HepG2 (cell line): ENCODE data around the gene FKBP10. TPM values are rescaled to one million over a fixed set of nuclear protein-coding genes. Genes with fewer than 3 reads are reported as not detected.

Experiments
- AKAP8 ChIP-seq: sonication (generic); formaldehyde crosslinking; IDR thresholded peaks from 2 replicates; pipeline ENCODE4 v1.5.1; 2020; ENCODE audit warnings: mild to moderate bottlenecking, missing genetic modification reagents
- ARNT ChIP-seq: fragments of 450-650 bp; IDR thresholded peaks from 2 replicates; pipeline ENCODE4 v1.6.1; 2017
- CEBPG ChIP-seq: IDR thresholded peaks from 2 replicates; pipeline ENCODE4 v1.6.1; 2016
- CREB1 ChIP-seq, 2 experiments: fragments of 450-650 bp in 1 of 2; IDR thresholded peaks; 2 replicates each; pipeline ENCODE4 v1.6.1; 2016 to 2017; ENCODE audit warnings: control low read depth in 1 of 2, mild to moderate bottlenecking in 1 of 2, missing compliant biosample characterization in 1 of 2, missing genetic modification characterization in 1 of 2
- KMT2A ChIP-seq: sonication (generic); formaldehyde crosslinking; IDR thresholded peaks from 2 replicates; pipeline ENCODE4 v1.4.0; 2020; ENCODE audit warnings: missing genetic modification reagents
- MED8 ChIP-seq: sonication (generic); formaldehyde crosslinking; IDR thresholded peaks from 2 replicates; pipeline ENCODE4 v1.8.1; 2023; ENCODE audit warnings: mild to moderate bottlenecking, missing genetic modification reagents; ENCODE audit not compliant: insufficient replicate concordance
- NFIC ChIP-seq: IDR thresholded peaks from 2 replicates; pipeline ENCODE4 v1.6.1; 2012; ENCODE audit warnings: mild to moderate bottlenecking, low read length, inconsistent platforms
- NR2F2 ChIP-seq: IDR thresholded peaks from 2 replicates; pipeline ENCODE4 v1.6.1; 2012; ENCODE audit warnings: low read depth, inconsistent platforms, borderline replicate concordance
- RARG ChIP-seq: sonication (generic); formaldehyde crosslinking; IDR thresholded peaks from 2 replicates; pipeline ENCODE4 v1.4.0; 2020; ENCODE audit warnings: low read depth, mild to moderate bottlenecking, missing genetic modification reagents
- RELA ChIP-seq: sonication (generic); formaldehyde crosslinking; IDR thresholded peaks from 2 replicates; pipeline ENCODE4 v1.4.0; 2020; ENCODE audit warnings: missing genetic modification reagents
- RXRA ChIP-seq: sonication (generic); formaldehyde crosslinking; IDR thresholded peaks from 2 replicates; pipeline ENCODE4 v1.5.1; 2020; ENCODE audit warnings: missing genetic modification reagents
- SIX4 ChIP-seq: sonication (generic); formaldehyde crosslinking; IDR thresholded peaks from 2 replicates; pipeline ENCODE4 v1.4.0; 2020; ENCODE audit warnings: missing genetic modification reagents
- SMAD1 ChIP-seq: sonication (generic); formaldehyde crosslinking; IDR thresholded peaks from 2 replicates; pipeline ENCODE4 v1.4.0; 2020; ENCODE audit warnings: missing genetic modification reagents, low read depth, mild to moderate bottlenecking, borderline replicate concordance
- SP5 ChIP-seq: IDR thresholded peaks from 2 replicates; pipeline ENCODE4 v1.6.1; 2016; ENCODE audit warnings: low read depth, borderline replicate concordance
- TAF1 ChIP-seq: sonication (generic); formaldehyde crosslinking; IDR thresholded peaks from 2 replicates; pipeline ENCODE4 v1.4.0; 2020; ENCODE audit warnings: missing genetic modification reagents
- TOPORS ChIP-seq: sonication (generic); formaldehyde crosslinking; IDR thresholded peaks from 2 replicates; pipeline ENCODE4 v1.8.0; 2023; ENCODE audit warnings: mild to moderate bottlenecking, missing genetic modification reagents
- ZBTB42 ChIP-seq: sonication (generic); formaldehyde crosslinking; IDR thresholded peaks from 2 replicates; pipeline ENCODE4 v1.5.0; 2020; ENCODE audit warnings: mild to moderate bottlenecking, missing genetic modification reagents
- ZC3H13 ChIP-seq: sonication (generic); formaldehyde crosslinking; IDR thresholded peaks from 2 replicates; pipeline ENCODE4 v1.8.1; 2023; ENCODE audit warnings: mild to moderate bottlenecking, missing genetic modification reagents, moderate library complexity
- ZEB1 ChIP-seq: IDR thresholded peaks from 2 replicates; pipeline ENCODE4 v1.6.1; 2012; ENCODE audit warnings: mild to moderate bottlenecking, low read depth, inconsistent platforms; ENCODE audit not compliant: insufficient replicate concordance
- ZNF547 ChIP-seq: sonication (generic); formaldehyde crosslinking; IDR thresholded peaks from 2 replicates; pipeline ENCODE4 v1.5.1; 2020; ENCODE audit warnings: mild to moderate bottlenecking, missing genetic modification reagents
- ZNF564 ChIP-seq: sonication (generic); formaldehyde crosslinking; IDR thresholded peaks from 2 replicates; pipeline ENCODE4 v1.8.1; 2023; ENCODE audit warnings: mild to moderate bottlenecking, missing genetic modification reagents
- ZNF589 ChIP-seq: sonication (generic); formaldehyde crosslinking; conservative IDR thresholded peaks from 2 replicates; pipeline ENCODE4 v1.8.0; 2022; ENCODE audit warnings: mild to moderate bottlenecking, moderate library complexity, missing genetic modification reagents
- ZNF703 ChIP-seq: sonication (generic); formaldehyde crosslinking; IDR thresholded peaks from 2 replicates; pipeline ENCODE4 v1.5.1; 2020; ENCODE audit warnings: missing genetic modification reagents, mild to moderate bottlenecking, moderate library complexity, borderline replicate concordance
- ZSCAN25 ChIP-seq: sonication (generic); formaldehyde crosslinking; IDR thresholded peaks from 2 replicates; pipeline ENCODE4 v1.8.0; 2022; ENCODE audit warnings: mild to moderate bottlenecking, missing genetic modification reagents
- polyA plus RNA-seq, 8 experiments: library from polyadenylated mRNA; depleted of rRNA in 3 of 8; stranded (reverse) in 7 of 8; unstranded in 1 of 8; fragments of >200 nt; fragmentation: Illumina TruSeq in 4 of 8; extraction: Trizol in 4 of 8; gene quantifications; 2 replicates each; pipeline versions ENCODE4 v1.2.1 to v1.2.3, GENCODE V29; 2011 to 2016; ENCODE audit warnings: low read depth in 4 of 8, missing spikeins in 1 of 8, mixed read lengths in 1 of 8; ENCODE audit not compliant: insufficient read depth in 1 of 8
- total RNA-seq, 5 experiments: library from RNA; depleted of rRNA; stranded (reverse); fragments of >200 nt; fragmentation: Illumina TruSeq; extraction: Trizol; gene quantifications; 2 replicates each; pipeline ENCODE4 v1.2.3, GENCODE V29; 2016; ENCODE audit warnings: low read depth in 1 of 5
- TF ChIP-seq, protein P1 (sequence below): IDR thresholded peaks from 2 replicates; pipeline ENCODE4 v1.6.1; 2012; ENCODE audit warnings: low read depth, low read length, improper control_type of control experiment
- TF ChIP-seq, protein P2 (sequence below): IDR thresholded peaks from 2 replicates; pipeline ENCODE4 v1.6.1; 2016; ENCODE audit warnings: missing genetic modification reagents, missing compliant biosample characterization
- TF ChIP-seq, protein P3 (sequence below): sonication (generic); formaldehyde crosslinking; IDR thresholded peaks from 2 replicates; pipeline ENCODE4 v1.8.0; 2023; ENCODE audit warnings: mild to moderate bottlenecking, missing genetic modification reagents
- TF ChIP-seq, protein P4 (sequence below): sonication (generic); formaldehyde crosslinking; conservative IDR thresholded peaks from 2 replicates; pipeline ENCODE4 v1.8.1; 2023; ENCODE audit warnings: missing genetic modification reagents

Gene FKBP10
- total and polyA plus RNA-seq, 2 of the 13 experiments (the other 11 are each of a cell fraction or from before 2014, with no cell fraction given) = 149 to 573 TPM

DNA sequence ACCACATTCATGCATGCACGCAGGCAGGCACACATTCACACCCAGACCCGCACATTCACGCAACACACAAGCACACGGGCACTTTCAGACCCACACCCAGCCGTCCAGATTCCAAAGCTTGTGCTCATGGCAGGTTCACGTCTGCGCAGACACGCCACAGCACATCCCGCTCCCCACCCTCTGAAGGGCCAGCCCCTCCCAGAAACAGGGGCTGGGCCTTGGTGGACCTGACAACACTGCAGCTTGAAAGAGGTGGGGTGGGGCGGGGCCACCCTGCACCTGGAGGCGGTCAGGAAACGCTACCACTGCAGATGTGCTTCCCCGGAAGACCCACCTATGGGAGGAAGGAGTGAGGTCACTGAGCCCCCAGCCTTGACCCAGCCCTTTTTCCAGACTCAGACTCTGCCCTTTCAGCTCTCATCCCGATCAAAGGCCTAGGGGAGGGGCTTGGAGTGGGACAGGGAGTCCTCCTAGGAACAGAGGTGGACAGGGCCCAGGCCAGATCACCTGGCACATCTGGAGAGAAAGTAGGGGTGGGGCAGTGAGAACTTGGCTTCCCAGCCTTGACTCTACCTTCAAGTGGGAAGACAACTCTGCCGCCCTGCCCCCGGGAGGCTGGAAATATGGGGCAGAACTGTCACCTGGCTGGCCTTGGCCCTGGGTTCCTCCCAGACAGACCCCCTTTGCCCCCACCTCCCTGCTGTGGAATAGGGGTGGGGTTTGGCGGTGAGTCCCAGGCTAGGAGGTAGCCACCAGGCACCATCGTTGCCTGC is 12.0 kb upstream of the FKBP10 start (continued):
- TF ChIP-seq, protein P1, sequence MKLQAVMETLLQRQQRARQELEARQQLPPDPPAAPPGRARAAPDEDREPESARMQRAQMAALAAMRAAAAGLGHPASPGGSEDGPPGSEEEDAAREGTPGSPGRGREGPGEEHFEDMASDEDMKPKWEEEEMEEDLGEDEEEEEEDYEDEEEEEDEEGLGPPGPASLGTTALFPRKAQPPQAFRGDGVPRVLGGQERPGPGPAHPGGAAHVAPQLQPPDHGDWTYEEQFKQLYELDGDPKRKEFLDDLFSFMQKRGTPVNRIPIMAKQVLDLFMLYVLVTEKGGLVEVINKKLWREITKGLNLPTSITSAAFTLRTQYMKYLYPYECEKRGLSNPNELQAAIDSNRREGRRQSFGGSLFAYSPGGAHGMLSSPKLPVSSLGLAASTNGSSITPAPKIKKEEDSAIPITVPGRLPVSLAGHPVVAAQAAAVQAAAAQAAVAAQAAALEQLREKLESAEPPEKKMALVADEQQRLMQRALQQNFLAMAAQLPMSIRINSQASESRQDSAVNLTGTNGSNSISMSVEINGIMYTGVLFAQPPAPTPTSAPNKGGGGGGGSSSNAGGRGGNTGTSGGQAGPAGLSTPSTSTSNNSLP = no peak
- no peak for TF ChIP-seq MED8
- TF ChIP-seq ZSCAN25 (CRISPR knock-in tag) = no peak; the same call in 1 of the 2 replicates
- 0 out of 2 replicates have a peak, but pooled peaks have one; percentile 48 for TF ChIP-seq TOPORS
- no peak for TF ChIP-seq ZNF703 (CRISPR knock-in tag)
- no peak for TF ChIP-seq TAF1 (CRISPR knock-in tag)
- TF ChIP-seq RARG (CRISPR knock-in tag) = no peak
- TF ChIP-seq RELA (CRISPR knock-in tag) = no peak
- TF ChIP-seq ZEB1 = peak; percentile 98
- TF ChIP-seq, protein P2, sequence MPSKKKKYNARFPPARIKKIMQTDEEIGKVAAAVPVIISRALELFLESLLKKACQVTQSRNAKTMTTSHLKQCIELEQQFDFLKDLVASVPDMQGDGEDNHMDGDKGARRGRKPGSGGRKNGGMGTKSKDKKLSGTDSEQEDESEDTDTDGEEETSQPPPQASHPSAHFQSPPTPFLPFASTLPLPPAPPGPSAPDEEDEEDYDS (CRISPR knock-in tag) = no peak
- TF ChIP-seq NFIC = no peak
- peak; percentile 68; the same call in 1 of the 2 replicates for TF ChIP-seq NR2F2
- peak; percentile 50 for TF ChIP-seq RXRA (CRISPR knock-in tag)
- no peak for TF ChIP-seq ZNF547 (CRISPR knock-in tag)
- peak; percentile 99 for TF ChIP-seq ZBTB42 (CRISPR knock-in tag)
- TF ChIP-seq AKAP8 (CRISPR knock-in tag) = no peak
- TF ChIP-seq SMAD1 (CRISPR knock-in tag) = peak; percentile 40; the same call in 1 of the 2 replicates
- TF ChIP-seq KMT2A (CRISPR knock-in tag) = no peak
- 0 out of 2 replicates have a peak, but pooled peaks have one; percentile 24 for TF ChIP-seq CEBPG (CRISPR knock-in tag)
- peak; percentile 79 for TF ChIP-seq SP5
- 0 out of 2 replicates have a peak, but pooled peaks have one; percentile 47 for TF ChIP-seq ZNF589 (CRISPR knock-in tag)
- TF ChIP-seq SIX4 = no peak
- TF ChIP-seq, protein P3, sequence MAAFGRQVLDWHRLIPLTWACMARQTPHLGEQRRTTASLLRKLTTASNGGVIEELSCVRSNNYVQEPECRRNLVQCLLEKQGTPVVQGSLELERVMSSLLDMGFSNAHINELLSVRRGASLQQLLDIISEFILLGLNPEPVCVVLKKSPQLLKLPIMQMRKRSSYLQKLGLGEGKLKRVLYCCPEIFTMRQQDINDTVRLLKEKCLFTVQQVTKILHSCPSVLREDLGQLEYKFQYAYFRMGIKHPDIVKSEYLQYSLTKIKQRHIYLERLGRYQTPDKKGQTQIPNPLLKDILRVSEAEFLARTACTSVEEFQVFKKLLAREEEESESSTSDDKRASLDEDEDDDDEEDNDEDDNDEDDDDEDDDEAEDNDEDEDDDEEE (CRISPR knock-in tag) = 0 out of 2 replicates have a peak, but pooled peaks have one; percentile 47
- no peak for TF ChIP-seq CREB1 (IDR thresholded peaks at IDR 0.05)
- TF ChIP-seq CREB1 (CRISPR knock-in tag; IDR thresholded peaks at IDR 0.05) = 0 out of 2 replicates have a peak, but pooled peaks have one; percentile 40
- peak; percentile 81; the same call in 1 of the 2 replicates for TF ChIP-seq ZC3H13 (CRISPR knock-in tag)
- 0 out of 2 replicates have a peak, but pooled peaks have one; percentile 38 for TF ChIP-seq ZNF564 (CRISPR knock-in tag)
- TF ChIP-seq, protein P4, sequence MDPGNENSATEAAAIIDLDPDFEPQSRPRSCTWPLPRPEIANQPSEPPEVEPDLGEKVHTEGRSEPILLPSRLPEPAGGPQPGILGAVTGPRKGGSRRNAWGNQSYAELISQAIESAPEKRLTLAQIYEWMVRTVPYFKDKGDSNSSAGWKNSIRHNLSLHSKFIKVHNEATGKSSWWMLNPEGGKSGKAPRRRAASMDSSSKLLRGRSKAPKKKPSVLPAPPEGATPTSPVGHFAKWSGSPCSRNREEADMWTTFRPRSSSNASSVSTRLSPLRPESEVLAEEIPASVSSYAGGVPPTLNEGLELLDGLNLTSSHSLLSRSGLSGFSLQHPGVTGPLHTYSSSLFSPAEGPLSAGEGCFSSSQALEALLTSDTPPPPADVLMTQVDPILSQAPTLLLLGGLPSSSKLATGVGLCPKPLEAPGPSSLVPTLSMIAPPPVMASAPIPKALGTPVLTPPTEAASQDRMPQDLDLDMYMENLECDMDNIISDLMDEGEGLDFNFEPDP = no peak
- TF ChIP-seq ARNT = no peak
